ENCODE data around the gene ARHGEF33.

ARHGEF33 gene

DNA sequence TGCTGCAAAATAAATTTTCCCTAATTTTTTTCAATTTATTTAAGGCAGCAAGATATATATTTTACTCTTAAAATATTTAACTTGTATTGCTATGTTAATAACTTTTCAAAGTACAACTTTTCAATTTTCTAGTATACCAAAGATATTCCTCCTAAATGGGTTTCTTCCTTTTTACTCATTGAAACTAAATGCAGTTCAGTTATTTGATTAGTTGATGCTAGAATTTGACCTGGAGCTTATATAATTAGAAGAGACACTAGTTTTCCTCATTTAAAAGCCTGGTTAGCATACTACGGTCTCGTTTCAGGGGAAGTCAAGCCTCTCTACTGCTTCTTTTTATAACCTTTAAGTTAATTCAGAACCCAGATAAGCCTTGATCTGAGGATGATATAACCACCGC is at the start of gene ARHGEF33:
Gene ARHGEF33 (plus strand): TSS at position 301 of the 400 bp plus-strand sequence. CDS start 29,573 bp downstream, outside the sequence.
- H3K36me3 Mint-ChIP-seq: peaks cover 7% of the 10 kb centered on the region
- no peaks in the 10 kb centered on the region for H3K9me3 Mint-ChIP-seq (ENCODE audit: low read depth)
- H3K4me3 Mint-ChIP-seq: no peak within 1 kb of the TSS
- H3K4me1 Mint-ChIP-seq (ENCODE audit: low read depth): no peaks in the 10 kb centered on the region
- H3K27ac Mint-ChIP-seq: no peak within 1 kb of the TSS
- H3K27me3 Mint-ChIP-seq: no peaks in the 10 kb centered on the region

DNA sequence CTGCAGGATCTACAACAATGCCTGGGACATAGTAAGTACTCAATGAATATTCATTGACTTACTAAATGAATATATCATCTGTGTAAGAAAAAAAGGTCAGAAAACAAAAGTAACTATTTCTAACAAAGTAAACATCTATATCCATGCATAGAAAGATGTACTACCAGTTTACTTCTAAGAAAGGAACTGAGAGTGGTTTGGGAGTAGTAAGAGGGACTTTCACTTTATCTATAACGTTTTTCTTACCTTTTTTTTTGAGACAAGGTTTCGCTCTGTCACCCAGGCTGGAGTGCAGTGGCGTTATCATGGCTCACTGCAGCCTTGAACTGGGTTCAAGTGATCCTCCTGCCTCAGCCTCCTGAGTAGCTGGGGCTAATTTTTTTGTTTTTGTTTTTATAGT is 39.6 kb upstream of the ARHGEF33 start:
- Mint-ChIP-seq H3K4me3 (no peak overlapping the region), H3K4me1 (ENCODE audit: low read depth) (no peaks in the 10 kb centered on the region), H3K27me3 (no peaks in the 10 kb centered on the region), H3K9me3 (ENCODE audit: low read depth) (no peaks in the 10 kb centered on the region), H3K27ac (no peak overlapping the region), H3K36me3 (peaks cover 16% of the 10 kb centered on the region)

DNA sequence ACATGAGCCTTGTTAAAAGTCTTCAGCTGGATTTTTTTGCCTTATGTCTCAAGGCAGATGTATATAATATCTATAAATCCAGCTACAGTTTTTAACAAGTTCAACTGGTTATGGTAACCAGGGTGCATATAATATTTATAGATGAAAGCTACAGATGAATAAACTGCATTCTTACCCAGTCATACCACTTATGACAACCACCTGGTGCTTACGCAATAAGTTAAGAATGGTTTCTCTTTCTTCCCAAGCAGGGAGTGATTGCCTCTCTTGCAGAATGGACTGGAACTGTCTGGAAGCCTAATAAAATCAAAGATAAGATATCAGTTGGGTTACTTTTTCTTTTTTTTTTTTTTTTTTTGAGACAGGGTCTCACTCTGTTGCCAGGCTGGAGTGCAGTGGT is 33.5 kb upstream of the ARHGEF33 start:
- H3K36me3 Mint-ChIP-seq: peaks cover 30% of the 10 kb centered on the region
- no peak overlapping the region for H3K27ac Mint-ChIP-seq
- no peaks in the 10 kb centered on the region for H3K27me3 Mint-ChIP-seq
- no peaks in the 10 kb centered on the region for H3K9me3 Mint-ChIP-seq (ENCODE audit: low read depth)
- H3K4me1 Mint-ChIP-seq (ENCODE audit: low read depth): no peaks in the 10 kb centered on the region
- no peak overlapping the region for H3K4me3 Mint-ChIP-seq

DNA sequence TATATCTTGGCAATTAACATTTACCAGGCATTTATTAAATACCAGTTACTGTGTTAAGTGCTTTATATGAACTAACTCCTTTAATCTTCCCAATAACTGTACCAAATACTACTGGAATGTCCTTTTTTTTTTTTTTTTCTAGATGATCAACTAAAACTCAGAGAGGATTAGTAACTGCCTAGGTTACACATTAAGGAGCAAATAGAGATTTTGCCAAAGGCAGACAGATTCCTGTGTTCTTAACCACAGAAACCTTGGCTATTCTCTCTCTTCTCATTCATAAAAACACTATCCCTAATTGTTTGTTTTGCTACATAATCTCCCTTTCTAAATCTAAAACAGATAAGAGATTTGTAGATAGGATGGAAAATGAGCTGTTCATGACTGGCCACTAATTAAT is 27.2 kb upstream of the ARHGEF33 start:
- Mint-ChIP-seq H3K36me3 (peaks cover 32% of the 10 kb centered on the region), H3K9me3 (ENCODE audit: low read depth) (no peaks in the 10 kb centered on the region), H3K4me1 (ENCODE audit: low read depth) (no peaks in the 10 kb centered on the region), H3K27ac (no peak overlapping the region), H3K27me3 (no peaks in the 10 kb centered on the region), H3K4me3 (no peak overlapping the region)

DNA sequence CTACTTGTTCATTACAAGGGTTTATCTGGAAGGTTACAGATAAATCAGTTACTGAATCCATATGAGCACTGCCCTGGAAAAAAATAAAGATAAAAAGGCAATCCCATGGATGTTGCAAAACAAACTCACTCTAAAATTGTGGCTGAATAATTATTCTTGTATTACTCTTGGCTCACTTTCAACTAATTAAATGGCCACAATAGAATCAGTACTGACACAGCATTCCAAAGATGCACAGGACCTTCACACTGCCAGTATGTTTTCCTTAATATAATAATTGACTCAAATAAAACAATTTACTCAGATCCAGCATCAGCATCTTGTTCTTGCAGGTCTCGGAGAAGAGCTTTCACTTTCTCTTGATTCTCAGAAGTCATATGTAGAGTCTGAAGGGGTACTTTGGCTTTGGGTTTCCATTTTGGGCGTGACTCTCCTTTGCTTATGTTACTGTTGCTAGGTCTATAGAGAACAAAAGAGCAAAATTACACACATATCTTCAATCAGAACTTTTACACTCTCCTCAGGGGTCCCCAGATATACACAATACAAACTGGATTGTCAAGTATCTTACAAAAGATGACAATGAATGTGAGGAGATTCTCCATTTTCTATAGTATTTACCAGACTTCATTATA is 26.5 kb upstream of the ARHGEF33 start:
- H3K36me3 Mint-ChIP-seq: peaks cover 35% of the 10 kb centered on the region
- H3K27me3 Mint-ChIP-seq: no peaks in the 10 kb centered on the region
- H3K4me1 Mint-ChIP-seq (ENCODE audit: low read depth): no peaks in the 10 kb centered on the region
- no peaks in the 10 kb centered on the region for H3K9me3 Mint-ChIP-seq (ENCODE audit: low read depth)
- H3K27ac Mint-ChIP-seq: no peak overlapping the region
- H3K4me3 Mint-ChIP-seq: no peak overlapping the region

DNA sequence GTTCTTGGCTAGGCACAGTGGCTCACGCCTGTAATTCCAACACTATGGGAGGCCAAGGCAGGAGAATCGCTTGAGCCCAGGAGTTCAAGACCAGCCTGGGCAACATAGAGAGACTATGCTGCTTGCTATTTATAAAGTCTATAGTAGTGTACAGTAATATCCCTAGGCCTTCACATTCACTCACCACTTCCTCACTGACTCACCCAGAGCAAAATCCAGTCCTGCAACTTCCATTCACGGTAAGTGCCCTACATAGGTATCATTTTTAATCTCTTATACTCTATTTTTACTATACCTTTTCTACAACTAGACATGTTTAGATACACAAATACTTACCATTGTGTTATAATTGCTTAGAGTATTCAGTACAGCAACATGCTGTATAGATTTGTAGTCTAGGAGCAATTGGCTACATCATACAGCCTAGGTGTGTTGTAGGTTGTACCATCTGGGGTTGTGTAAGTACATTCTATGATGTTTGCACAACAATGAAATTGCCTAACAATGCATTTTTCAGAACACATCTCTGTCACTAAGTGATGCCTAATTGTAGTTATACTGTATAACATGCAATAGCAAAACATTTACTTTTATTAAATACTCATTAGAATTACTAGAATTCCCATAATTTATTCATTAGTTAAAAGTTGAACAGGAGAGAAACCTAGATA is 22.8 kb upstream of the ARHGEF33 start:
- no peaks in the 10 kb centered on the region for H3K27me3 Mint-ChIP-seq
- no peak overlapping the region for H3K27ac Mint-ChIP-seq
- H3K4me3 Mint-ChIP-seq: no peak overlapping the region
- peaks cover 16% of the 10 kb centered on the region for H3K9me3 Mint-ChIP-seq (ENCODE audit: low read depth)
- no peaks in the 10 kb centered on the region for H3K4me1 Mint-ChIP-seq (ENCODE audit: low read depth)
- H3K36me3 Mint-ChIP-seq: peaks cover 34% of the 10 kb centered on the region

DNA sequence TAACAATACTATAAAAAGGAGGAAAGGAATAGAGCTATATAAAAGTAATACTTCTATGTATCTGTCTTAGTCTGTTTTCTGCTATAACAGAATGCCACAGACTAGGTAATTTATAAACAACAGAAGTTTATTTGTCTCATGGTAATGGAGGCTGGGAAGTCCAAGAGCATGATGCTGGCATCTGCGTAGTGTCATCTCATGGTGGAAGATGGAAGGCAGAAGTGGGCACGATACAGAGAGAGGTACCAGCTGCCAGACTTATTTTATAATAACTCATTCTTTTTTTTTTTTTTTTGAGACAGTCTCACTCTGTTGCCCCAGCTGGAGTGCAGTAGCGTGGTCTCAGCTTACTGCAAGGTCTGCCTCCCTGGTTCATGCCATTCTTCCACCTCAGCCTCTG is 18.2 kb upstream of the ARHGEF33 start:
- Mint-ChIP-seq H3K4me3 (no peak overlapping the region), H3K4me1 (ENCODE audit: low read depth) (peaks cover 18% of the 10 kb centered on the region), H3K36me3 (peaks cover 32% of the 10 kb centered on the region), H3K27me3 (no peaks in the 10 kb centered on the region), H3K27ac (no peak overlapping the region), H3K9me3 (ENCODE audit: low read depth) (peaks cover 24% of the 10 kb centered on the region)

DNA sequence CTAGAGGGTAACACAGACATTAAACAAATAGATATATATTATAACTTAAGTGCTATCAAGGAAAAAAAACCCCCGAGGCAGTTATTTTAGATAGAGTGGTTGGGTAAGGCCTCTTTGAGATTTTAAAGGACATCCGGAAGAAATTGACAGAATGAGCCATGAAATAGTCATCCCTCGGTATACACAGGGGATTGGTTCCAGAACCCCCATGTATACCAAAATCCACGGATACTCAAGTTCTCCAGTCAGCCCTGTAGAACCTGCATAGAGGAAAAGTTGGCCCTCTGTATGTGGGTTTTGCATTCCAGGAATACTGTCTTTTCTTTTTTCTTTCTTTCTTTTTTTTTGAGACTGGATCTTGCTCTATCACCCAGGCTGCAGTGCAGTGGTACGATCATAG is 15.9 kb upstream of the ARHGEF33 start:
- Mint-ChIP-seq H3K36me3 (peaks cover 25% of the 10 kb centered on the region), H3K27ac (no peak overlapping the region), H3K4me1 (ENCODE audit: low read depth) (peaks cover 21% of the 10 kb centered on the region), H3K4me3 (no peak overlapping the region), H3K9me3 (ENCODE audit: low read depth) (peaks cover 24% of the 10 kb centered on the region), H3K27me3 (no peaks in the 10 kb centered on the region)

DNA sequence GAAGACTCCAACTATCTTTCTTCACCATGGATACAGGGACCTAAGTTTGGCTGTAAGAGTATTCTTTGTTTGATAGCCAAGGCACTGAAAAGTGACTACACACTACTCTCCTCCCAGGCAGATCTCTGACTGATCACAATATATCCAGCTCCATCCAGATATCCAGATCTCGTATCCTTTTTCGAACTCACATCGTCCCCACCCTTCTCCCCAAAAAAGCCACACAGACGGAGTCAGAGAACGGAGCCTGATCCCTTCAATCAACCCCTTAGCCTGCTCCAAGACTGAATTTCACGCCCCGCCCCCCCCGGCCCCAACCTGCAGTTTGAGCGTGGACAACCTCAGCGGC is 14.5 kb upstream of the ARHGEF33 start:
- no peaks in the 10 kb centered on the region for H3K27me3 Mint-ChIP-seq
- peak overlapping the region; percentile 85 for H3K27ac Mint-ChIP-seq
- peaks cover 21% of the 10 kb centered on the region for H3K4me1 Mint-ChIP-seq (ENCODE audit: low read depth)
- peaks cover 13% of the 10 kb centered on the region for H3K36me3 Mint-ChIP-seq
- peaks cover 12% of the 10 kb centered on the region for H3K9me3 Mint-ChIP-seq (ENCODE audit: low read depth)
- peak overlapping the region; percentile 99 for H3K4me3 Mint-ChIP-seq

DNA sequence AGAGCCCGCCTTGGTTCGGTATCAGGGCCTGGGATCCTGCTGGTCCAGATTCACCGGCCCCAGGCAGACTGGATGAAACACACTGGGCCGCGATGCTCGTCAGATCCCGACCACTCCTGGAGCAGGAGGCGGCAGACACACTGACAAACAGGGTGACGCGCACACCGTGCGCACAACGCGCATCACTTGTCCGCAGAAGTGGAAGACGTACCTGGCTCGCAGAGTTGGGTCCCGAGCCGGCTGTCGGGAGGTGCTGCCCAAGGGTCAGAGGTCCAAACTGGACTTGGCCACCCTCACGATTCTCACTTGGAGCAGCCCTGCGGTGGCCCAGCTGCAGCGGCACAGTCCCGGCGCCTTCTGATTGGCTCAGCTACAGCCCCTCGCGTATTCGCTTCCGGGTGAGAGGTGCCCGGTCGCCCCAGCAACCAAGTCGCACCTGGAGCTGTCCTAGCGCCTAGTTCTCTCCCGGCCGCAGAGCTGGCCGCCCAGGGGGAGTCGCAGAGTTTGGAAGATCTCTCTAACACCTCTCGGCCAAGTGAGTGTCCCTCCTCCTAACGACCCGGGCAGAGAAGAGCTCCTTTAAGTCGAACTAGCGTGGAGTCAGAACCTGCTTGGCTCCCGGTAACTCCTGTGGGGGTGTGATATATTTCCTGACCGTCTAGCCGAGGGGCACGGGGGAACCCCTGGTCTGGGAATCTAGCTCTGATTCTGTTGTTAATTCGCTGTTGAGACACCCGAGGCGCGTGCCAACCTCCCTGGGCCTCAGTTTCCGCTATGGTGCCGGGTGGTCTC is 13.9 kb upstream of the ARHGEF33 start, which contains the start of the genes DHX57 and MORN2:
Gene DHX57 (minus strand): TSS at position 359 of the 792 bp plus-strand sequence. CDS start 7,529 bp downstream, outside the sequence.
Gene MORN2 (plus strand): TSS at position 401 of the 792 bp plus-strand sequence.
- H3K9me3 Mint-ChIP-seq (ENCODE audit: low read depth): peaks cover 12% of the 10 kb centered on the region
- peak within 1 kb of the TSS; percentile 85 for H3K27ac Mint-ChIP-seq
- H3K4me1 Mint-ChIP-seq (ENCODE audit: low read depth): peaks cover 21% of the 10 kb centered on the region
- H3K36me3 Mint-ChIP-seq: peaks cover 12% of the 10 kb centered on the region
- H3K4me3 Mint-ChIP-seq: peak within 1 kb of the TSS; percentile 99
- no peaks in the 10 kb centered on the region for H3K27me3 Mint-ChIP-seq

DNA sequence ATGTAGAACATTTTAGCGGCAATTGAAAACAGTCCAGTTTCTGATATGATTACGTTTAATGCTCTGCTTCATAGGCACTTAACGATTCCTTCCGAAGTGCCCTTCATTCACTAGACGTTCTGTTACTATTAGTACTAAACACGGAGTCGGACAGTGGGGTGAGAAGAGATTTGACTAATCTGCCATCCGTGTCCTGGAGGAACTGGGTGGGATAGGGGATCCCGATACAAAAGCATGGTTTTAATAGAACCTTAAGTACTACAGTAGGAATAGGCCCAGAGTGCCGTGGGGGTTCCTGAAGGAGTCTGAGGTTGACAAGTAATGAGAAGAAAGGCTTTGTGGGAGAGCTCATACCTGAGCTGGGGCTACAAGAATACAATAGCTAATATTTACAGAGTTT is 13.3 kb upstream of the ARHGEF33 start:
- Mint-ChIP-seq H3K36me3 (peaks cover 10% of the 10 kb centered on the region), H3K9me3 (ENCODE audit: low read depth) (peaks cover 9% of the 10 kb centered on the region), H3K4me3 (peak overlapping the region; percentile 99)

DNA sequence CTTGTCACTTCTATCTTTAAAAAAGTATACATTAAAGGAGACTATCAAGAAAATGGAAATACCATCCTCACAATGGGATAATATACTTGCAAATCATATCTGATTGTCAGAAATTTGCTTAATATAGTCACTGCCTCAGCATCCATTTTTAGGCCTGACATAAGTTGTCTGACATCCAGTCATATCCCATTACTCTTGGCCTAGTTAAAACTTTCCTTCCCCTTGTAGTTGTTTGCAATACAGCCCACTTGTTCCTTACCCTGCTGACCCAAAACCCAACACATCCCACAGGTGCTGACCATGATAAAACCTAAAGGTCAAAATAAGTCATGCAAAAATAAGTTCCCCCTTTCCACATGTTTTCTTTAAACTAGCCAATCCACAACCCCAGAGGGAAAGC is 3.6 kb upstream of the ARHGEF33 start:
- Mint-ChIP-seq H3K27me3 (no peaks in the 10 kb centered on the region), H3K36me3 (peaks cover 11% of the 10 kb centered on the region), H3K4me3 (no peak overlapping the region), H3K4me1 (ENCODE audit: low read depth) (no peaks in the 10 kb centered on the region), H3K9me3 (ENCODE audit: low read depth) (no peaks in the 10 kb centered on the region), H3K27ac (no peak overlapping the region)

More for the DNA sequence above, 13.3 kb upstream of the ARHGEF33 start:
- H3K27ac Mint-ChIP-seq: peak overlapping the region; percentile 85
- H3K4me1 Mint-ChIP-seq (ENCODE audit: low read depth): peaks cover 21% of the 10 kb centered on the region
- H3K27me3 Mint-ChIP-seq: no peaks in the 10 kb centered on the region

DNA sequence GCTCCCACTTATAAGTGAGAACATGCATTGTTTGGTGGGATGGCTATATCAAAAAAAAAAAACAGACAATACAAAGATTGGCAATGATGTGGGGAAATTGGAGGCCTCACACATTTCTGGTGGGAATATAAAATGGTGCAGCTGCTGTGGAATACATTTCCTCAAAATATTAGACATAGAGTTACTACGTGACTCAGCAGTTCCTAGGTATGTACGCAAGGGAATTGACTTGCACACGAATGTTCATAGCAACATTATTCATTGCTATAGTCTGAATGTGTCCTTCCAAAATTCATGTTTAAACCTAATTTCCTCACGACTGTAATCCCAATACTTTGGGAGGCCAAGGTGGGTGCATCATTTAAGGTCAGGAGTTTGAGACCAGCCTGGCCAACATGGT is 2.3 kb upstream of the ARHGEF33 start:
- Mint-ChIP-seq H3K27me3 (no peaks in the 10 kb centered on the region), H3K36me3 (peaks cover 11% of the 10 kb centered on the region), H3K9me3 (ENCODE audit: low read depth) (no peaks in the 10 kb centered on the region), H3K4me3 (no peak overlapping the region), H3K27ac (no peak overlapping the region), H3K4me1 (ENCODE audit: low read depth) (no peaks in the 10 kb centered on the region)

DNA sequence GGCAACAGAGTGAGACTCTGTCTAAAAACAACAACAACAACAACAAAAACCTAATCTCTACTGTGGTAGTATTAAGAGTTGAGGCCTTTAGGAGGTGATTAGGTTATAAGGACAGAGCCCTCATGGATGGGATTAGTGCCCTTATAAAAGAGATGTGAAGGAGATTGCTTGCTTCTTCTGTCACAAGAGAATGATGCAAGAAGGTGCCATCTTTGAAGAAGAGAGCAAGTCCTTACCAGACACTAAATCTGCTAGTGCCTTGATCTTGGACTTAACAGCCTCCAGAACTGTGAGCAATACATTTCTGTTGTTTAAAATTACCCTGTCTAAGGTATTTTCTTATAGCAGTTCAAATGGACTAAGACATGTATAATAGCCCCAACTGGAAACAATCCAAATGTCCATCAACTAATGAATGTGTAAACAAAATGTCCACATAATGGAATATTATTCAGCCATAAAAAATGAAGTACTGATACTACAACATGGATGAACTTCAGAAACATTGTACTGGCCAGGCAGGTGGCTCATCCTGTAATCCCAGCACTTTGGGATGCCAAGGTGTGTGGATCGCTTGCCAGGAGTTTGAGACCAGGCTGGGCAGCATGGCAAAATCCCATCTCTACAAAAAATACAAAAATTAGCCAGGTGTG is 1.6 kb upstream of the ARHGEF33 start:
- H3K36me3 Mint-ChIP-seq: peaks cover 9% of the 10 kb centered on the region
- H3K9me3 Mint-ChIP-seq (ENCODE audit: low read depth): no peaks in the 10 kb centered on the region
- no peak overlapping the region for H3K4me3 Mint-ChIP-seq
- H3K27ac Mint-ChIP-seq: no peak overlapping the region
- no peaks in the 10 kb centered on the region for H3K4me1 Mint-ChIP-seq (ENCODE audit: low read depth)
- no peaks in the 10 kb centered on the region for H3K27me3 Mint-ChIP-seq

DNA sequence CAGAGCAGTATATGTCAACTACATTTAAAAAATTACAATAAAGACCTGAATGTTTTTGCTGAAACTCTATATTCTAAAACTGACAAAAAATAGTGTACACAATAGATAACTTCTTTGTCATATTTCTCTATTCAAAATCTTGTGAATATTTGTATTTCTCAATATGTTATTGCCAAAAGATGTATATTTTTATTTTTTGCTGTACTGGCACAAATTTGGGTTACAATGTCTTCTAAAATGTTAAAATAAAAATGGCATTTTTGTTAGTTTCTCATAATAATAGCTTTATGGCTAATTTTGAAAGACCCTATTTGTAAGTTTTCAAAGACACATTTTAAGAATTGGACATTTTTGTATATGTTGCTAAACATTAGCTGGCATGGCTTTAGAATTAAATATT is 630 bp upstream of the ARHGEF33 start:
- Mint-ChIP-seq H3K9me3 (ENCODE audit: low read depth) (no peaks in the 10 kb centered on the region), H3K27ac (no peak overlapping the region), H3K4me1 (ENCODE audit: low read depth) (no peaks in the 10 kb centered on the region), H3K27me3 (no peaks in the 10 kb centered on the region), H3K4me3 (no peak overlapping the region), H3K36me3 (peaks cover 9% of the 10 kb centered on the region)

All from activated naive CD8-positive, alpha-beta T cell (primary cell).